Breast epithelium (tissue), 4 donors: ENCODE data around the gene WT1. TPM values are rescaled to one million over a fixed set of nuclear protein-coding genes. Genes with fewer than 3 reads are reported as not detected.
A peak's percentile ranks its signal among the peaks of the same experiment; 100 is the strongest.

Experiments used
- DNase-seq, 2 donors: peaks; one replicate each; pipeline ENCODE4 v3.0.0-alpha.2; 2019; ENCODE audit warnings: low spot score in 2 of 2
- H3K27ac ChIP-seq, 2 donors: fragments of 200-600 bp; sonication (generic) in 1 of 2; one replicate each; pipeline ENCODE4 v1.5.1; 2016 to 2019; ENCODE audit warnings: mild to moderate bottlenecking in 1 of 2
- H3K27me3 ChIP-seq, 2 donors: fragments of 200-600 bp; sonication (generic) in 1 of 2; one replicate each; pipeline versions ENCODE4 v1.5.1 to v1.6.0; 2017 to 2019; ENCODE audit warnings: control low read depth in 1 of 2, mild to moderate bottlenecking in 1 of 2
- H3K36me3 ChIP-seq: fragments of 200-600 bp; one replicate; pipeline ENCODE4 v1.5.1; 2019
- H3K4me1 ChIP-seq, 2 donors: fragments of 200-600 bp; sonication (generic); one replicate each; pipeline ENCODE4 v1.5.1; 2016 to 2019; ENCODE audit warnings: control low read depth in 1 of 2
- H3K4me3 ChIP-seq, 3 donors: fragments of 200-600 bp; sonication (generic); 1 replicate in 2 of 3; 2 replicates in 1 of 3; pipeline ENCODE4 v1.5.1; 2016 to 2019; ENCODE audit warnings: mild to moderate bottlenecking in 3 of 3, moderate library complexity in 2 of 3
- H3K9me3 ChIP-seq, 2 donors: fragments of 200-600 bp; sonication (generic) in 1 of 2; one replicate each; pipeline ENCODE4 v1.5.1; 2016 to 2019; ENCODE audit warnings: control low read depth in 1 of 2
- POLR2A ChIP-seq: fragments of 450-650 bp; IDR thresholded peaks from one replicate; pipeline ENCODE4 v1.6.1; 2016; ENCODE audit warnings: antibody characterized with exemption, mild to moderate bottlenecking, moderate library complexity
- POLR2AphosphoS5 ChIP-seq, 3 donors: sonication (generic); formaldehyde crosslinking; IDR thresholded peaks; one replicate each; pipeline ENCODE4 v1.6.1; 2017; ENCODE audit warnings: antibody characterized with exemption in 3 of 3
- intact Hi-C: fragments of 100-400 bp; cut with DNase I; formaldehyde crosslinking; loops from one replicate; pipeline ENCODE4 v1.15.1; 2023; ENCODE audit warnings: low total_unique reads
- total RNA-seq, 3 donors: library from RNA; depleted of rRNA; stranded (reverse); fragments of >200 nt; gene quantifications; one replicate each; pipeline ENCODE4 v1.1.0, GENCODE V29; 2016
- TF ChIP-seq, protein P1 (sequence below), 3 donors: fragments of 450-650 bp; IDR thresholded peaks; one replicate each; pipeline ENCODE4 v1.5.1; 2016 to 2017; ENCODE audit warnings: antibody characterized with exemption in 3 of 3, mild to moderate bottlenecking in 3 of 3, moderate library complexity in 3 of 3

Gene WT1
- total RNA-seq, 3 donors from 2014 or later = 0.66 to 11.6 TPM; not detected in 1

DNA sequence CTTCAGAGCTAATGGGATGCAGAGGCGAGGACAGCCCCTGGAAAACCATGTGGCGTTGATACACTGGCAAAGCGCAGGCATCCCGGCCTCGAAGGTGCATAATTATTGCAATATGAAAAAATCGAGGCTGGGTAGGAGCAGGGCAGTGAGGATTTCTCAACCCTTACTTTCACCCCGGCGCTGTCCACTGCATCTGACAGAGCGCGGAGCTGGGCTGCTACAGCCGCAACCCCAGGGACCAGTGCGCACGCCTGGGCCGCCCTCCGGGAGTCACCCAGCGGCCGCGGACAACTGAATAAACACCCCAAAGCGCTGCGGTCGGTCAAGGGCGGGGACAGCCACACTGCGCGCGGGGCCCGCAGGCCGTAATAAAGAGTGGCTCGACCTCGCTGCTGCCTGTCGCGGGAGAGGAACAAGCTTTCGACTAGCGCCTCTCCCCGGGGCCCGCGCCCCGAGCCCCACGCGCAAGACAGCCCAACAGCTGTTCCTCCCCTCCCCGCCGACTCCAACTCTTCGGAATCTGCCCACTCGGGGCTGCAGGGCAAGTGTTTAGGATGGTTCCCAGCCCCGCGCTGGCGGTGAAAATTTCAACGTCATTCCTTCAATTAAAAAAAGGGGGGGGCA lies 3.6 kb upstream of the WT1 start:
- no peak overlapping the region for H3K27ac ChIP-seq
- H3K36me3 ChIP-seq = no peaks in the 10 kb centered on the region
- H3K4me3 ChIP-seq = peak overlapping the region in 1 of 3 donors; percentile 28
- peaks cover 4 to 12% of the 10 kb centered on the region in 2 donors for H3K4me1 ChIP-seq
- DNase-seq = no peak
- TF ChIP-seq POLR2A (no peak), POLR2AphosphoS5 (IDR thresholded peaks at IDR 0.05) (no peak)
- TF ChIP-seq, protein P1, sequence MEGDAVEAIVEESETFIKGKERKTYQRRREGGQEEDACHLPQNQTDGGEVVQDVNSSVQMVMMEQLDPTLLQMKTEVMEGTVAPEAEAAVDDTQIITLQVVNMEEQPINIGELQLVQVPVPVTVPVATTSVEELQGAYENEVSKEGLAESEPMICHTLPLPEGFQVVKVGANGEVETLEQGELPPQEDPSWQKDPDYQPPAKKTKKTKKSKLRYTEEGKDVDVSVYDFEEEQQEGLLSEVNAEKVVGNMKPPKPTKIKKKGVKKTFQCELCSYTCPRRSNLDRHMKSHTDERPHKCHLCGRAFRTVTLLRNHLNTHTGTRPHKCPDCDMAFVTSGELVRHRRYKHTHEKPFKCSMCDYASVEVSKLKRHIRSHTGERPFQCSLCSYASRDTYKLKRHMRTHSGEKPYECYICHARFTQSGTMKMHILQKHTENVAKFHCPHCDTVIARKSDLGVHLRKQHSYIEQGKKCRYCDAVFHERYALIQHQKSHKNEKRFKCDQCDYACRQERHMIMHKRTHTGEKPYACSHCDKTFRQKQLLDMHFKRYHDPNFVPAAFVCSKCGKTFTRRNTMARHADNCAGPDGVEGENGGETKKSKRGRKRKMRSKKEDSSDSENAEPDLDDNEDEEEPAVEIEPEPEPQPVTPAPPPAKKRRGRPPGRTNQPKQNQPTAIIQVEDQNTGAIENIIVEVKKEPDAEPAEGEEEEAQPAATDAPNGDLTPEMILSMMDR (IDR thresholded peaks at IDR 0.05) = no peak
- intact Hi-C loops = no loop called here
- H3K9me3 ChIP-seq = no peaks in the 10 kb centered on the region
- peaks cover 5 to 94% of the 10 kb centered on the region in 2 donors for H3K27me3 ChIP-seq

DNA sequence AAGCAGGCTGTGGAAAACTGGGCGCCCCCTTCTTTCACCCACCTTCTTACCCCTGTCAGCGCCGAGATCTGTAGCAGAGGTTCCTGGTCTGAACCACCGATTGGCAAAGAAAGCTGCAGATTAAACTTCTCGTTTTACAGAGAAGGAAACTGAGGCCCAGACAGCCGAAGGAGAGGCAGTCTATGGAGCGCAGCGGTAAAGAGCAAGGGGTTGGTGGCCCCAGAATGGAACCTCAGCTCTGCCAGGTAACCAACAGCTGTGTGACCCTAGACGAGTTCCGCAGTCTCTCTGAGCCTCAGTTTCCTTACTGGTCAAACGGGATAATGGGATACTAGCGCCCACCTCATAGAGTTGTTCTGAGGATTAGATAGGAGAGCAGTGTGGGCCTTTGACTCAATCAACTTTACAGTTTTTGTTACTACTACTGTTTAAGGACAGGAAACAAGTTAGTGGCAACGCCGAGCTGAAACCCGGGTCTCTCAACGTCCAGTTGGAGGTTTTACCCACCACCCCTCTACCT lies 3.1 kb upstream of the WT1 start:
- intact Hi-C loops = no loop called here
- Histone ChIP-seq H3K27me3 (peaks cover 5 to 99% of the 10 kb centered on the region in 2 donors), H3K36me3 (no peaks in the 10 kb centered on the region), H3K9me3 (no peaks in the 10 kb centered on the region), H3K4me1 (peaks cover 4 to 18% of the 10 kb centered on the region in 2 donors), H3K4me3 (no peak overlapping the region), H3K27ac (no peak overlapping the region)
- DNase-seq = no peak
- TF ChIP-seq POLR2AphosphoS5 (IDR thresholded peaks at IDR 0.05) = no peak
- TF ChIP-seq, protein P1 (IDR thresholded peaks at IDR 0.05) = no peak
- no peak for TF ChIP-seq POLR2A

DNA sequence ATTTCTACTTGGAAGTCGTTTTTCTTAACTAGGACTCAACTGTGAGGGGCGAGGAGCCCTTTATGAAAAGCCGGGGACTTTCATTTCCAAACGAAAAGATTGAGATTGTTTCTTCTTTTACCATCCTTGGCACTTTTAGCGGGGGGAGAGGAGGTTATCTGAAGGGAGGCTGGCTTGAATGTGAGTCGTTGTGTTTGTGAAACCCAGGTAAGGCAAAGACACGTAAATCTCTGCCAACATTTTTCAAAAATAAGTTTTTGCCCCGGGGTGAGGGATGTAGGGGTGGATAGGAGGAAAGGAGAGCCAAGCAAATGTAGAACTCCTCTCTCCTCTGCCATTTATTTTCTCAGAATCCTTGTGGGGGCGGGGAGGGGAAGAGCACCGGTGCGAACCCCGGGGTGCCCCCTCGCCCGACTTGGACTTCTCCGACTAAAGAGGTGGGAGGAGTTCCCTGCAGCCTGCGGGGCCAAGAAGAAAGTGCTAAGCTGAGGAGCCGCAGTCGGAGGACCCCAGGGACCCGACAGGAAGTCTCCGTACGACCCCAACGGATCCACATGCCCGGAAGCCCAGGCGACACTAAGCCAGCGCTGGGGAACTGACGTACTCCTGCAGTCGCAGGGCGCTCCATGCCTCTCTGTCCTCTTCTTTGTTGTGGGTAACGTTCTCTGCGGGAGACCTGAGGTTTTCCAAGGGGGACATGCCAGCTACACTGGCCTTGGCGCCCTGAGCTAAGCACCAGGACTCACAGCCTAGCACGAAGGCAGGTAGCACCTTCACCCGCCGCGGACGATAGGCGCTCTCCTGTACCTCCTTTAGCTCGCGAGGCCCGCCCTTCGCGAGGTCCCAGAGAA lies 2.4 kb upstream of the WT1 start:
- no peaks in the 10 kb centered on the region for H3K36me3 ChIP-seq
- intact Hi-C loops = no loop called here
- peaks cover 5 to 100% of the 10 kb centered on the region in 2 donors for H3K27me3 ChIP-seq
- H3K4me3 ChIP-seq = no peak overlapping the region
- H3K9me3 ChIP-seq = no peaks in the 10 kb centered on the region
- H3K27ac ChIP-seq = no peak overlapping the region
- DNase-seq = no peak
- TF ChIP-seq, protein P1 (IDR thresholded peaks at IDR 0.05) = no peak
- TF ChIP-seq POLR2AphosphoS5 (IDR thresholded peaks at IDR 0.05) (no peak), POLR2A (no peak)
- peaks cover 4 to 19% of the 10 kb centered on the region in 2 donors for H3K4me1 ChIP-seq

DNA sequence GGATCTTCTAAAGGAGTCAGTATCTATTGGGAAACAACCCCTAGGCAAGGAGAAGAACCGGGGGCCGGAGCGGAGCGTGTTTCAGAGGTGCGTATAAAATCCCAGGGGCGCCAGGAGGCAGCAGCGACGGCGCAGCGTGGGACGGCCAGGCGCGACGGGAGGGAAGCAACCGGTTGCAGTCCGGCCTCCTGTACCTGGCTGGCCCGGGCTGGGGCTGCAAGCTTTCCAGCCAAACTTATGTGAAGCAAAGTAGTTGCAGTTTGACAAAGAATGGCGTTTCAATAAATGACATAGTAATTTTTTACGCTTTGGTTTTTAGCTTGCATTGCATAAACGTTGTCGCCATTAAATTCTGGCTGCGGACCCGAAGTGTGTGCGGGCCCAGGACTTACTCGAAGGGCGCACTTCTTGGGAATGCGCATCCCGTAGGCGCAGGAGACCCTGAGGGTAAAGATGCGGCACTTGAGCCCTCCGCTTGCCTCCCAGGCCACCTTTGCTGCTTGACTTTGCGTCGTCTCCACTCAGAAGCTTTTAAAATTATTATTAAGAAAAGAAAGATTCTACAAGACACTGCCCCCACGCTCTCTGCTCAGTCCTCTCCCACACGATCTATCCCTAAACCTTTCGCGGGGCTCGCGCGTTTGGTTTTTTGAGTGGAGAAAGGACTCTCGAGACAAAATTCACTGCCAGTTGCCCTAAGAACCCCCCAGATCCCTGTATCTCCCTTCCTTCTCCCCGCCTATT lies 1.6 kb upstream of the WT1 start:
- Histone ChIP-seq H3K27ac (no peak overlapping the region), H3K4me3 (peak overlapping the region in 1 of 3 donors; percentile 60), H3K9me3 (no peaks in the 10 kb centered on the region), H3K36me3 (no peaks in the 10 kb centered on the region), H3K27me3 (peaks cover 5 to 100% of the 10 kb centered on the region in 2 donors), H3K4me1 (peaks cover 4 to 19% of the 10 kb centered on the region in 2 donors)
- TF ChIP-seq, protein P1 (IDR thresholded peaks at IDR 0.05) = no peak
- TF ChIP-seq POLR2AphosphoS5 (IDR thresholded peaks at IDR 0.05) = no peak
- no peak for TF ChIP-seq POLR2A
- DNase-seq = no peak
- intact Hi-C loops = no loop called here
